OCI-LY3 (cell line): ENCODE data around the gene ACAT2.
"Not testable (repeated sequence)": the region's sequence is repeated elsewhere in the genome, so short reads cannot be mapped to it uniquely, and the experiment has no call there.

Source experiments
- EZH2phosphoT487 ChIP-seq: fragments of 200-600 bp; shearing (Covaris generic); IDR thresholded peaks from 2 replicates; pipeline ENCODE4 v1.6.1; 2018; ENCODE audit warnings: antibody characterized with exemption, mixed run types, low read depth
- TF ChIP-seq, protein P1 (sequence below): fragments of 200-600, 300-600 bp; sonication (generic); IDR thresholded peaks from 2 replicates; pipeline ENCODE4 v1.5.1; 2014; ENCODE audit warnings: antibody characterized with exemption, low read length, low read depth

DNA sequence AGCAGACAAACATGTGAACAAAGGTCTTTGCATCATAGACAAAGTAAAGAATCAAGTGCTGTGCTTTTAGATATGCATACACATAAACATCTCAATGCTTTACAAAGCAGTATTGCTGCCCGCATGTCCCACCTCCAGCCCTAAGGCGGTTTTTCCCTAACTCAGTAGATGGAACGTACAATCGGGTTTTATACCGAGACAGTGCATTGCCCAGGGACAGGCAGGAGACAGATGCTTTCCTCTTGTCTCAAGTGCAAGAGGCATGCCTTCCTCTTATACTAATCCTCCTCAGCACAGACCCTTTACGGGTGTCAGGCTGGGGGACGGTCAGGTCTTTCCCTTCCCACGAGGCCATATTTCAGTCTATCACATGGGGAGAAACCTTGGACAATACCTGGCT is 33.1 kb downstream of the ACAT2 start:
- TF ChIP-seq, protein P1, sequence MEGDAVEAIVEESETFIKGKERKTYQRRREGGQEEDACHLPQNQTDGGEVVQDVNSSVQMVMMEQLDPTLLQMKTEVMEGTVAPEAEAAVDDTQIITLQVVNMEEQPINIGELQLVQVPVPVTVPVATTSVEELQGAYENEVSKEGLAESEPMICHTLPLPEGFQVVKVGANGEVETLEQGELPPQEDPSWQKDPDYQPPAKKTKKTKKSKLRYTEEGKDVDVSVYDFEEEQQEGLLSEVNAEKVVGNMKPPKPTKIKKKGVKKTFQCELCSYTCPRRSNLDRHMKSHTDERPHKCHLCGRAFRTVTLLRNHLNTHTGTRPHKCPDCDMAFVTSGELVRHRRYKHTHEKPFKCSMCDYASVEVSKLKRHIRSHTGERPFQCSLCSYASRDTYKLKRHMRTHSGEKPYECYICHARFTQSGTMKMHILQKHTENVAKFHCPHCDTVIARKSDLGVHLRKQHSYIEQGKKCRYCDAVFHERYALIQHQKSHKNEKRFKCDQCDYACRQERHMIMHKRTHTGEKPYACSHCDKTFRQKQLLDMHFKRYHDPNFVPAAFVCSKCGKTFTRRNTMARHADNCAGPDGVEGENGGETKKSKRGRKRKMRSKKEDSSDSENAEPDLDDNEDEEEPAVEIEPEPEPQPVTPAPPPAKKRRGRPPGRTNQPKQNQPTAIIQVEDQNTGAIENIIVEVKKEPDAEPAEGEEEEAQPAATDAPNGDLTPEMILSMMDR: not testable (repeated sequence)
- TF ChIP-seq EZH2phosphoT487: not testable (repeated sequence)
